IPS-18a (cell line): ENCODE data around the gene WIZ.
"Not testable (repeated sequence)": the region's sequence is repeated elsewhere in the genome, so short reads cannot be mapped to it uniquely, and the experiment has no call there.

Source experiments
- H3K27ac ChIP-seq: one replicate; pipeline ENCODE4 v1.5.1; 2013; ENCODE audit warnings: low read length
- H3K27me3 ChIP-seq: one replicate; pipeline ENCODE4 v1.6.1; 2013; ENCODE audit warnings: mild to moderate bottlenecking, low read length; ENCODE audit not compliant: control insufficient read depth, insufficient read depth
- H3K36me3 ChIP-seq: one replicate; pipeline ENCODE4 v1.6.1; 2013; ENCODE audit warnings: low read depth, low read length; ENCODE audit not compliant: control insufficient read depth
- H3K4me1 ChIP-seq: one replicate; pipeline ENCODE4 v1.6.1; 2013; ENCODE audit warnings: low read depth, low read length; ENCODE audit not compliant: control insufficient read depth
- H3K4me3 ChIP-seq: one replicate; pipeline ENCODE4 v1.5.1; 2013; ENCODE audit warnings: low read length
- H3K9ac ChIP-seq: one replicate; pipeline ENCODE4 v1.6.1; 2013; ENCODE audit warnings: mild to moderate bottlenecking, low read length, moderate library complexity
- H3K9me3 ChIP-seq: one replicate; pipeline ENCODE4 v1.6.1; 2013; ENCODE audit warnings: low read depth, low read length; ENCODE audit not compliant: control insufficient read depth

The WIZ gene

DNA sequence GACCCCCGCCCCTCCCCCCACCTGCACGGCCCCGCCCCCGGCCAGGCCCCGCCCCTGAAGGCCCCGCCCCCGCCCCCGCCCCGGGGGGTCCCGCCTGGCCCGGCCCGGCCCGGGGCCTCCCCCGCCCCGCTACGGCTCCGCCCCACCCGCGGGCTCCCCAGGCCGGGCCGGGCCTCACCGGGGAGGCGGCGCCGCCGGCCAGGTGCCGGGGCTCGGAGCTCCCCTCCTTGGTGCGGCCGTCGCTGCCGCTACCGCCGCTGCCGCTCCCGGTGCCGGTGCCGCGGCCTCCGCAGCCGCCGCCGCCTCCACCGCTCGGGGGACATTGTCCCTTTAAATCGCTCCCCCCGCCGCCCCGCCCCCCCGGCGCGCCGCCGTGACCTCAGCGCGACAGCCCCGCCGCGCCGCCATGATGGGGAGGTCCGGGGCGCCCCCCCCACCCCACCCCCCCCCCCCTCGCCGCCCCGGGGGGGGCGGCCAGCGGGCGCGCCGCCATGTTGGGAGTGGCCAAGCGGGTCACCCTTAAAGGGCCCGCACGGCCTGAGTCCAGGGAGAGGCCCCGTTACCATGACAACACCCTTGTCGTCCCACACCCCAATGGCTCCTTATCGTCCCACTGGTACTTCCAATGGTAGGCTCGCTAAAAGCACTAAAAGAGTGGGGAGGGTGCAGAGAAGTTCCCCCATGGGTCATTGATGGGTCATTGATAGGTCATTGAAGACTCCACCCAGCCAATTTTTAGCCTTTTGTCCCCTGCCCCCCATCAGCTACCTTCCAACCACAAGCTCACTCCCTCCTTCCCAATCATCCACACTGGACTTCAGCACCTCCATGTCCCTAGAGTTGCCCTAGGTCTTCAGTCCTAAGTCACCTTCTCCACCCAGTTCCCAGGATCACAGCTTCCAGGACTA is at the start of gene WIZ:
WIZ (minus strand) TSS at position 337 of the 908 bp plus-strand sequence. CDS start 1,649 bp downstream, outside the sequence.
- H3K27ac ChIP-seq = no peak within 1 kb of the TSS

GRCh38 chr19:15498910-15499309 is 49.2 kb upstream of the WIZ start:
- Histone ChIP-seq H3K4me3 (no peak overlapping the region), H3K4me1 (no peaks in the 10 kb centered on the region), H3K27me3 (no peaks in the 10 kb centered on the region), H3K27ac (no peak overlapping the region), H3K36me3 (no peaks in the 10 kb centered on the region), H3K9me3 (peaks cover 29% of the 10 kb centered on the region), H3K9ac (no peak overlapping the region)

More for the DNA sequence above, at the start of gene WIZ:
- Histone ChIP-seq H3K27me3 (peaks cover 22% of the 10 kb centered on the region), H3K9ac (no peak within 1 kb of the TSS), H3K36me3 (no peaks in the 10 kb centered on the region), H3K9me3 (no peaks in the 10 kb centered on the region), H3K4me3 (peak within 1 kb of the TSS; percentile 64), H3K4me1 (peaks cover 7% of the 10 kb centered on the region)

- Histone ChIP-seq H3K27me3 (no peaks in the 10 kb centered on the region), H3K27ac (no peak overlapping the region), H3K9me3 (peaks cover 26% of the 10 kb centered on the region), H3K4me3 (no peak overlapping the region), H3K4me1 (no peaks in the 10 kb centered on the region), H3K36me3 (no peaks in the 10 kb centered on the region), H3K9ac (no peak overlapping the region)
These were observed 48.6 kb upstream of the WIZ start for GRCh38 chr19:15498156-15498858.

DNA sequence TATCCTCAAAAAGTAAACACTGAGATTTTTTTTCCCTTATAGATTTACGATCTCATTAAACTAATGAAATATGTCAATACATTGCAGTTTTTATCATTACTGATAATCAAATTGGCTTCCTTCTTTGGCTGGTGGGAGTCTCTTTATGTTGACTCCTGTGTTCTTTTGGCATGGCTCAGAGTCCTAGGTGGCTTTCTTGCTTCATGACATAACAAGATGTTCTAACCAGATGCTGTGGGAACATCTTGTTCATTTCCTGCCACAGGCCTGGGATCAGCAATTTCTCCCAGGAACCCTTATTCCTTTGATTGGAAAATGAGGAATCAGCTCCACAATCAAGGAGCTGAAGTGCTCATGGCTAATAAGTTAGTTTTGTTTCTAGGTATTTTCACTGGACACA is 45.4 kb upstream of the WIZ start:
- Histone ChIP-seq H3K36me3 (no peaks in the 10 kb centered on the region), H3K4me3 (no peak overlapping the region), H3K4me1 (no peaks in the 10 kb centered on the region), H3K9ac (no peak overlapping the region), H3K27me3 (no peaks in the 10 kb centered on the region), H3K9me3 (peaks cover 17% of the 10 kb centered on the region), H3K27ac (no peak overlapping the region)

GRCh38 chr19:15488489-15489226 is 38.9 kb upstream of the WIZ start:
- H3K27me3 ChIP-seq = no peaks in the 10 kb centered on the region
- H3K9me3 ChIP-seq = peaks cover 35% of the 10 kb centered on the region
- no peaks in the 10 kb centered on the region for H3K4me1 ChIP-seq
- no peaks in the 10 kb centered on the region for H3K36me3 ChIP-seq
- no peak overlapping the region for H3K9ac ChIP-seq
- H3K27ac ChIP-seq = no peak overlapping the region
- H3K4me3 ChIP-seq = no peak overlapping the region

GRCh38 chr19:15487038-15487437 is 37.3 kb upstream of the WIZ start:
- Histone ChIP-seq H3K4me1 (no peaks in the 10 kb centered on the region), H3K27ac (no peak overlapping the region), H3K9me3 (peaks cover 38% of the 10 kb centered on the region), H3K9ac (no peak overlapping the region), H3K4me3 (no peak overlapping the region), H3K27me3 (no peaks in the 10 kb centered on the region), H3K36me3 (no peaks in the 10 kb centered on the region)

DNA sequence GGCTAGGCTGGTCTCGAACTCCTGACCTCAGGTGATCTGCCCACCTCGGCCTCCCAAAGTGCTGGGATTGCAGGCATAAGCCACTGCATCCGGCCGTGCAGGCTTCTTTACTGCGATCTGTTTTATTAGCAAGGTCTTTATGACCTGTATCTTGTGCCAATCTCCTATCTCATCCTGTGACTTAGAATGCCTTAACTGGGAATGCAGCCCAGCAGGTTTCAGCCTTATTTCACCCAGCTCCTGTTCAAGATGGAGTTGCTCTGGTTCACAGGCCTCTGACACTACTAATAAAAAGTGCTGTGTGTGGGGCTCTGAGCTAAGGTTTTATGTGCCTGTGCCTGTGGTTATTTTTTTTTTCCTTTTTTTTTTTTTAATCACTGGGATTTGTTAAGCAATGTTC is 36.0 kb upstream of the WIZ start:
- H3K9ac ChIP-seq, H3K36me3 ChIP-seq, H3K4me1 ChIP-seq, H3K27ac ChIP-seq, H3K4me3 ChIP-seq, H3K27me3 ChIP-seq: not testable (repeated sequence)
- peaks cover 38% of the 10 kb centered on the region for H3K9me3 ChIP-seq

- peaks cover 18% of the 10 kb centered on the region for H3K9me3 ChIP-seq
- H3K27ac ChIP-seq, H3K27me3 ChIP-seq, H3K4me3 ChIP-seq, H3K36me3 ChIP-seq, H3K4me1 ChIP-seq, H3K9ac ChIP-seq: not testable (repeated sequence)
These were observed 31.2 kb upstream of the WIZ start for GRCh38 chr19:15480996-15481395.

DNA sequence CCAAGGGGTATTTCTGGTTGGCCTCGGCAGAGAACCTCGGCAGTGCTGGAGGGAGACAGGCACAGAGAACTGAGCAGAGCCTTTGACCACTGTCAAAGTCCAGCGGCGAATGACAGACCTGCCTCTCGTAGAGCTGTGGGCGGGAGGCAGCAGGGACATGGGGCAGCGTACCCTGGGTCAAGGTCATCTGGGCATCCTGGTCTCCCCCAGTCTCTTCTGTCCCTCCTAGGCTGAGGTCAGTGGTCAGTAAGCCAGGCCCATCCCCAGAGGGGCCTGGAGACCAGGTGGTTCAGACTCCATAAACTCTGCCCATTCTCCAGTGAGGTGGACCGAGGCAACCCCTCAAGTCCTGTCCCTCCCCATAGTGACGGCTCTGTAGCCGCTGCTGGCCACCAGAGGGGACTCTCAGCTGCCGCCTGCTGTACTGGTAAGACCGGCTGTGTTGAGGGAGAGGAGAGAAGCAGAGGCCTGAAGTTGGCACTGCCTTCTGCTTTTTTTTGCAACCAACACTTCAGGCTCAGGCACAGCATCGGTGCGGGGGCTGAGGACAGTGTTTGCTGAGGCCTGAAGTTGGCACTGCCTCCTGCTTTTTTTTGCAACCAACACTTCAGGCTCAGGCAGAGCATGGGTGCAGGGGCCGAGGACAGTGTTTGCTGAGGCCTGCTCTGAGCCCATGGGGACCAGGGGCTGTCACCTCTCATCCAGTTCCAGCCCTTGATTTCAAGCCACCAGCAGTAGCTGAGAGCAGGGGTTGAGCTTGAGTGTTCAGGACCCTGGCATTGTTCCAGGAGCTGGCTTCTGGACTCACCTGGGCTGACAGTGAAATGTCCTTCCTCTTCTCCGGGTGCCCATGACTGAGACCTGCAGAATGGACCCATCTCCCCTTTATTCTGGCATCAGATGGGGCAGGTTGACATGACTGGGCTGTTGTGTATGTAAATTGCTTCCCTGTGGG is 29.9 kb upstream of the WIZ start, which contains the start of gene PGLYRP2:
PGLYRP2 (minus strand) TSS at position 111 of the 955 bp plus-strand sequence. CDS start 130 bp downstream, outside the sequence.
- peaks cover 10% of the 10 kb centered on the region for H3K9me3 ChIP-seq
- H3K4me1 ChIP-seq = no peaks in the 10 kb centered on the region
- no peak within 1 kb of the TSS for H3K9ac ChIP-seq
- no peak within 1 kb of the TSS for H3K27ac ChIP-seq
- H3K36me3 ChIP-seq = no peaks in the 10 kb centered on the region
- H3K4me3 ChIP-seq = no peak within 1 kb of the TSS
- H3K27me3 ChIP-seq = no peaks in the 10 kb centered on the region

DNA sequence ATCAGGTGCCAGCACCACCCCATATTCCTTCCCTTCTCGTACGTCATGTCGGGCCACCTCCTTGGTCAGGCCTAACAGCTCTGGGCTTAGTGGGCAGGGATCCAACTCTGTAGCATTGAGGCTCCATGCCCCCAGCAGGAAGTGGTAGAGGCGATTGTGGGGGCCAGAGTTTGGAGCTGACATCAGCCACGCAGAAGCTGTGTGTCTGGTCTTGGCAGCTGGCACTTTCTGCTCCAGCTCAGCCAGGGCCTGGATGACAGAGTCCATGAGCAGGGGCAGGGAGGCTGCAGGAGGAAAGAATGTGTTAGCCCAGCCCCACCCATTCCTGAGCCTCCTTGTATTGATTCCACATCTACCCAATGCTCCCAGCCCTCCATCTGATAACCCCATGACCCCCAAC is 26.6 kb upstream of the WIZ start:
- Histone ChIP-seq H3K4me3 (no peak overlapping the region), H3K27me3 (no peaks in the 10 kb centered on the region), H3K36me3 (no peaks in the 10 kb centered on the region), H3K4me1 (no peaks in the 10 kb centered on the region), H3K9me3 (peaks cover 7% of the 10 kb centered on the region), H3K9ac (no peak overlapping the region), H3K27ac (no peak overlapping the region)
